GM08714 (cell line): ENCODE results near the gene LGALS9B.
"Not testable (repeated sequence)": the region's sequence is repeated elsewhere in the genome, so short reads cannot be mapped to it uniquely, and the experiment has no call there.

Source experiments
- H3K4me3 ChIP-seq: fragments of 200-500 bp; sonication (Bioruptor generic); 2 replicates; pipeline ENCODE4 v1.5.1; 2014; ENCODE audit warnings: mild to moderate bottlenecking, low read length, inconsistent platforms

The LGALS9B gene

GRCh38 chr17:20467447-20467846 is at the start of gene LGALS9B:
Gene LGALS9B, minus strand, starts transcription at chr17:20467539. Its CDS starts 69 bp downstream, at chr17:20467470.
- H3K4me3 ChIP-seq = not testable (repeated sequence)

- not testable (repeated sequence) for H3K4me3 ChIP-seq
Measured at GRCh38 chr17:20516986-20517385, 49.6 kb upstream of the LGALS9B start.

- not testable (repeated sequence) for H3K4me3 ChIP-seq
Measured at GRCh38 chr17:20515099-20515498, 47.8 kb upstream of the LGALS9B start.

GRCh38 chr17:20513539-20513938 is 46.2 kb upstream of the LGALS9B start:
- not testable (repeated sequence) for H3K4me3 ChIP-seq

- not testable (repeated sequence) for H3K4me3 ChIP-seq
Measured at GRCh38 chr17:20512378-20512777, 45.0 kb upstream of the LGALS9B start.

- H3K4me3 ChIP-seq = not testable (repeated sequence)
Measured at GRCh38 chr17:20511778-20512177, 44.4 kb upstream of the LGALS9B start.

GRCh38 chr17:20505333-20505732 is 38.0 kb upstream of the LGALS9B start:
- H3K4me3 ChIP-seq = not testable (repeated sequence)

GRCh38 chr17:20504388-20505066 is 37.2 kb upstream of the LGALS9B start:
- not testable (repeated sequence) for H3K4me3 ChIP-seq

- not testable (repeated sequence) for H3K4me3 ChIP-seq
Measured at GRCh38 chr17:20501896-20502295, 34.6 kb upstream of the LGALS9B start.

- H3K4me3 ChIP-seq = not testable (repeated sequence)
Measured at GRCh38 chr17:20500346-20500745, 33.0 kb upstream of the LGALS9B start.

GRCh38 chr17:20495420-20495819 is 28.1 kb upstream of the LGALS9B start:
- not testable (repeated sequence) for H3K4me3 ChIP-seq

GRCh38 chr17:20494735-20495134 is 27.4 kb upstream of the LGALS9B start:
- H3K4me3 ChIP-seq = not testable (repeated sequence)

GRCh38 chr17:20494147-20494546 is 26.8 kb upstream of the LGALS9B start:
- not testable (repeated sequence) for H3K4me3 ChIP-seq

GRCh38 chr17:20492971-20493370 is 25.6 kb upstream of the LGALS9B start:
- H3K4me3 ChIP-seq = not testable (repeated sequence)

- not testable (repeated sequence) for H3K4me3 ChIP-seq
Measured at GRCh38 chr17:20492099-20492498, 24.8 kb upstream of the LGALS9B start.

- not testable (repeated sequence) for H3K4me3 ChIP-seq
Measured at GRCh38 chr17:20484930-20485329, 17.6 kb upstream of the LGALS9B start.

- not testable (repeated sequence) for H3K4me3 ChIP-seq
Measured at GRCh38 chr17:20479889-20480591, 12.7 kb upstream of the LGALS9B start.

- not testable (repeated sequence) for H3K4me3 ChIP-seq
Measured at GRCh38 chr17:20477398-20478071, 10.2 kb upstream of the LGALS9B start.

GRCh38 chr17:20475137-20475831 is 7.9 kb upstream of the LGALS9B start:
- H3K4me3 ChIP-seq = not testable (repeated sequence)

- not testable (repeated sequence) for H3K4me3 ChIP-seq
Measured at GRCh38 chr17:20474081-20474480, 6.7 kb upstream of the LGALS9B start.

GRCh38 chr17:20469946-20470345 is 2.6 kb upstream of the LGALS9B start:
- H3K4me3 ChIP-seq = not testable (repeated sequence)

GRCh38 chr17:20469107-20469506 is 1.8 kb upstream of the LGALS9B start:
- not testable (repeated sequence) for H3K4me3 ChIP-seq
